Panc1 (cell line): ENCODE measurements around the gene ALOX5AP. TPM values are rescaled to one million over a fixed set of nuclear protein-coding genes. Genes with fewer than 3 reads are reported as not detected.

Experiments used
- ATAC-seq: fragments of 200-7000 bp; cut with Tn5 transposase; 2 replicates; pipeline ENCODE4 v1.9.1; 2020; ENCODE audit warnings: mild to moderate bottlenecking, moderate library complexity
- BruUV-seq: library from RNA; stranded (reverse); fragments of 400-500 nt; replicated peaks from 2 replicates; lab custom pipeline; 2021; lab: Mats Ljungman, UMichigan
- CTCF ChIA-PET: fragments of 300-600 bp; sonication (Branson Sonifier 250); formaldehyde crosslinking; loops from one replicate; lab custom pipeline; 2022; ENCODE audit warnings: antibody characterized with exemption; lab: Charles Lee
- POLR2A ChIA-PET: fragments of 300-600 bp; sonication (Branson Sonifier 250); formaldehyde crosslinking; loops from one replicate; lab custom pipeline; 2022; ENCODE audit warnings: antibody characterized with exemption; lab: Charles Lee
- DNase-seq: peaks from one replicate; pipeline ENCODE4 v3.0.0-alpha.2; 2010; ENCODE audit warnings: low read depth, low spot score
- H3K27ac ChIP-seq: 2 replicates; pipeline ENCODE4 v1.5.1; 2011; ENCODE audit warnings: mild to moderate bottlenecking, low read length, inconsistent platforms
- H3K27me3 ChIP-seq: fragments of 200-500 bp; sonication (Bioruptor generic); 2 replicates; pipeline ENCODE4 v1.6.0; 2014; ENCODE audit warnings: low read length, inconsistent platforms; ENCODE audit not compliant: control insufficient read depth, insufficient read depth
- H3K36me3 ChIP-seq: fragments of 200-500 bp; sonication (Bioruptor generic); 2 replicates; pipeline ENCODE4 v1.5.1; 2014; ENCODE audit warnings: inconsistent platforms, mild to moderate bottlenecking, low read length, moderate library complexity; ENCODE audit not compliant: control insufficient read depth, insufficient read depth
- H3K4me1 ChIP-seq: 2 replicates; pipeline ENCODE4 v1.5.1; 2011; ENCODE audit warnings: inconsistent platforms, mild to moderate bottlenecking, low read length, moderate library complexity; ENCODE audit not compliant: control insufficient read depth, insufficient read depth
- H3K4me3 ChIP-seq, 2 experiments: 2 replicates each; pipeline ENCODE4 v1.5.1; 2011 to 2012; ENCODE audit warnings: low read depth in 2 of 2, low read length in 2 of 2, mild to moderate bottlenecking in 2 of 2, inconsistent platforms in 1 of 2, moderate library complexity in 1 of 2
- H3K9me3 ChIP-seq: fragments of 200-500 bp; sonication (Bioruptor generic); 2 replicates; pipeline ENCODE4 v1.5.1; 2014; ENCODE audit warnings: low read depth, mild to moderate bottlenecking, inconsistent platforms, low read length, moderate library complexity; ENCODE audit not compliant: control insufficient read depth, insufficient read depth
- POLR2AphosphoS5 ChIP-seq: IDR thresholded peaks from 2 replicates; pipeline ENCODE4 v1.6.1; 2012; ENCODE audit warnings: mild to moderate bottlenecking, low read depth, low read length, moderate library complexity
- SIN3A ChIP-seq: IDR thresholded peaks from 2 replicates; pipeline ENCODE4 v1.6.1; 2012; ENCODE audit warnings: low read depth, mild to moderate bottlenecking, low read length, moderate library complexity, borderline replicate concordance; ENCODE audit not compliant: insufficient read depth
- TCF7L2 ChIP-seq: IDR thresholded peaks from 2 replicates; pipeline ENCODE4 v1.6.1; 2011; ENCODE audit warnings: mild to moderate bottlenecking, low read depth, low read length, inconsistent platforms
- in situ Hi-C: cut with HindIII; loops from 2 replicates; pipeline ENCODE4 v1.10.0; 2016; ENCODE audit warnings: low sequenced_read_pairs, low pct_unique_long_range_greater_than_20kb
- intact Hi-C: fragments of 100-400 bp; cut with micrococcal nuclease; formaldehyde crosslinking; loops from one replicate; pipeline ENCODE4 v1.10.0; 2022; ENCODE audit not compliant: unreplicated experiment
- total RNA-seq: library from RNA; stranded (reverse); gene quantifications from one replicate; pipeline ENCODE4 v1.2.1, GENCODE V29; 2021; ENCODE audit not compliant: unreplicated experiment
- TF ChIP-seq, protein P1 (sequence below): fragments of 450-650 bp; IDR thresholded peaks from 2 replicates; pipeline ENCODE4 v1.5.1; 2017; ENCODE audit warnings: mild to moderate bottlenecking
- TF ChIP-seq, protein P2 (sequence below), 2 experiments: IDR thresholded peaks; 2 replicates each; pipeline ENCODE4 v1.6.1; 2011 to 2012; ENCODE audit warnings: low read depth in 2 of 2, control low read depth in 1 of 2, low read length in 1 of 2, mild to moderate bottlenecking in 1 of 2, moderate library complexity in 1 of 2; ENCODE audit not compliant: insufficient read depth in 1 of 2

The ALOX5AP gene
- total RNA-seq, 1 experiment from 2014 or later = 2.1 TPM

GRCh38 chr13:30744056-30744680 is 8.8 kb downstream of the ALOX5AP start:
- BruUV-seq = no TSS peak
- TF ChIP-seq, protein P1, sequence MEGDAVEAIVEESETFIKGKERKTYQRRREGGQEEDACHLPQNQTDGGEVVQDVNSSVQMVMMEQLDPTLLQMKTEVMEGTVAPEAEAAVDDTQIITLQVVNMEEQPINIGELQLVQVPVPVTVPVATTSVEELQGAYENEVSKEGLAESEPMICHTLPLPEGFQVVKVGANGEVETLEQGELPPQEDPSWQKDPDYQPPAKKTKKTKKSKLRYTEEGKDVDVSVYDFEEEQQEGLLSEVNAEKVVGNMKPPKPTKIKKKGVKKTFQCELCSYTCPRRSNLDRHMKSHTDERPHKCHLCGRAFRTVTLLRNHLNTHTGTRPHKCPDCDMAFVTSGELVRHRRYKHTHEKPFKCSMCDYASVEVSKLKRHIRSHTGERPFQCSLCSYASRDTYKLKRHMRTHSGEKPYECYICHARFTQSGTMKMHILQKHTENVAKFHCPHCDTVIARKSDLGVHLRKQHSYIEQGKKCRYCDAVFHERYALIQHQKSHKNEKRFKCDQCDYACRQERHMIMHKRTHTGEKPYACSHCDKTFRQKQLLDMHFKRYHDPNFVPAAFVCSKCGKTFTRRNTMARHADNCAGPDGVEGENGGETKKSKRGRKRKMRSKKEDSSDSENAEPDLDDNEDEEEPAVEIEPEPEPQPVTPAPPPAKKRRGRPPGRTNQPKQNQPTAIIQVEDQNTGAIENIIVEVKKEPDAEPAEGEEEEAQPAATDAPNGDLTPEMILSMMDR = no peak
- TF ChIP-seq POLR2AphosphoS5 = no peak
- TF ChIP-seq SIN3A = no peak
- TF ChIP-seq, protein P2, sequence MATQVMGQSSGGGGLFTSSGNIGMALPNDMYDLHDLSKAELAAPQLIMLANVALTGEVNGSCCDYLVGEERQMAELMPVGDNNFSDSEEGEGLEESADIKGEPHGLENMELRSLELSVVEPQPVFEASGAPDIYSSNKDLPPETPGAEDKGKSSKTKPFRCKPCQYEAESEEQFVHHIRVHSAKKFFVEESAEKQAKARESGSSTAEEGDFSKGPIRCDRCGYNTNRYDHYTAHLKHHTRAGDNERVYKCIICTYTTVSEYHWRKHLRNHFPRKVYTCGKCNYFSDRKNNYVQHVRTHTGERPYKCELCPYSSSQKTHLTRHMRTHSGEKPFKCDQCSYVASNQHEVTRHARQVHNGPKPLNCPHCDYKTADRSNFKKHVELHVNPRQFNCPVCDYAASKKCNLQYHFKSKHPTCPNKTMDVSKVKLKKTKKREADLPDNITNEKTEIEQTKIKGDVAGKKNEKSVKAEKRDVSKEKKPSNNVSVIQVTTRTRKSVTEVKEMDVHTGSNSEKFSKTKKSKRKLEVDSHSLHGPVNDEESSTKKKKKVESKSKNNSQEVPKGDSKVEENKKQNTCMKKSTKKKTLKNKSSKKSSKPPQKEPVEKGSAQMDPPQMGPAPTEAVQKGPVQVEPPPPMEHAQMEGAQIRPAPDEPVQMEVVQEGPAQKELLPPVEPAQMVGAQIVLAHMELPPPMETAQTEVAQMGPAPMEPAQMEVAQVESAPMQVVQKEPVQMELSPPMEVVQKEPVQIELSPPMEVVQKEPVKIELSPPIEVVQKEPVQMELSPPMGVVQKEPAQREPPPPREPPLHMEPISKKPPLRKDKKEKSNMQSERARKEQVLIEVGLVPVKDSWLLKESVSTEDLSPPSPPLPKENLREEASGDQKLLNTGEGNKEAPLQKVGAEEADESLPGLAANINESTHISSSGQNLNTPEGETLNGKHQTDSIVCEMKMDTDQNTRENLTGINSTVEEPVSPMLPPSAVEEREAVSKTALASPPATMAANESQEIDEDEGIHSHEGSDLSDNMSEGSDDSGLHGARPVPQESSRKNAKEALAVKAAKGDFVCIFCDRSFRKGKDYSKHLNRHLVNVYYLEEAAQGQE (IDR thresholded peaks at IDR 0.05; ENCODE audit: insufficient read depth in 1 of 2, low read depth in 2 of 2, low read length in 1 of 2) = no peak
- no peak for TF ChIP-seq TCF7L2
- peaks cover 43% of the 10 kb centered on the region for H3K4me1 ChIP-seq
- in situ Hi-C loops (no loop called here), intact Hi-C loops (loop anchor here (10.0 kb wide), 1 partner anchor 51 kb away; no protein-coding TSS in a partner anchor)
- ChIA-PET CTCF (no interaction called here), POLR2A (no interaction called here)
- H3K27me3 ChIP-seq = no peaks in the 10 kb centered on the region
- ATAC-seq (no peak), DNase-seq (no peak)
- no peaks in the 10 kb centered on the region for H3K36me3 ChIP-seq
- H3K27ac ChIP-seq = peak overlapping the region; percentile 91
- H3K4me3 ChIP-seq = no peak overlapping the region
- H3K9me3 ChIP-seq = no peaks in the 10 kb centered on the region

- intact Hi-C loops (loop anchor here (10.0 kb wide), 1 partner anchor 50 kb away; no protein-coding TSS in a partner anchor), in situ Hi-C loops (no loop called here)
- ChIA-PET POLR2A (no interaction called here), CTCF (no interaction called here)
- Histone ChIP-seq H3K4me1 (peaks cover 38% of the 10 kb centered on the region), H3K9me3 (no peaks in the 10 kb centered on the region), H3K36me3 (no peaks in the 10 kb centered on the region), H3K4me3 (no peak overlapping the region), H3K27ac (peak overlapping the region; percentile 91), H3K27me3 (no peaks in the 10 kb centered on the region)
- ATAC-seq (no peak), DNase-seq (no peak)
- TF ChIP-seq, protein P2 (IDR thresholded peaks at IDR 0.05; ENCODE audit: insufficient read depth in 1 of 2, low read depth in 2 of 2, low read length in 1 of 2) = no peak
- TF ChIP-seq SIN3A (no peak), TCF7L2 (no peak), POLR2AphosphoS5 (no peak)
- TF ChIP-seq, protein P1 = no peak
- no TSS peak for BruUV-seq
These were observed 9.3 kb downstream of the ALOX5AP start for GRCh38 chr13:30744681-30745077.
